ENCODE data around the gene FAXDC2.
A peak's percentile ranks its signal among the peaks of the same experiment; 100 is the strongest.
"Not testable (repeated sequence)": the region's sequence is repeated elsewhere in the genome, so short reads cannot be mapped to it uniquely, and the experiment has no call there.

Gene FAXDC2

DNA sequence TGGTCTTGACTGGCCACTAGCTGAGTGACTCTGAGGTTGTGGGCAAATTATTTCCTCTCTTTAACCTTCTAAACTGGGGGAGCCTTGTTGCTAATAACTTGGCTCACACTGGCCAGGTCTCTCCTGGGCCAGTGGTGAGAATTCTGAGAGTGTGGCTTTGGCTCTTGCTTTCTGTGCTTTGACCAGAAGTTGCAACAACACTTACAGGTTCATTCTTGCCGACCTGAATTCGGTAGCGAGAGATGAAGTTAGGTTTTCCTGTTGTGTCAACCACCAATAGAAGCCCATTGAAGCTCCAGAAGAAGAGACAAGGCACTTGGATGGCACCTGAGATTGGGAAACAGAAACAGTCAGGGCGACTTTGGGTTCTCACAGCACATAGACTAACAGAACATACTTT, 19.8 kb downstream of the FAXDC2 start:
- DNase-seq (ENCODE audit: low read depth in 2 of 2), result no peak

DNA sequence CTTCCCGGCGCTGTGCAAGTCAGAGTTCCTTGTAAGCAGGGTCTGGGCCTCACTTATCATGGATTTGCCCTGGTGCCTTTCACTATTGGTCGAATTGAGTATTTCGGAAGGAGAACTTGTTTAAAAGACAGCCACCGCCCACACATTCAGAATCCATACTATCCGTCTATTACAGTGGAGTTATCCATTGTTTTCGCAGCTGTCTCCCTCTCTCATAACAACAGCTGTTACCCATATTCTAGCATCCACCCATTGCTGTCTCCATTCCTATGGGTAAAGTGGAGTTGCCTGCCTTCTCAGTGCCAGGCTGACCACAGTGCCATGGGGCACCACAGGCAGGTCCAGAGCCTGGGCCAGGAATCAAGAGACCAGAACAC, 20.2 kb downstream of the FAXDC2 start:
- DNase-seq (ENCODE audit: low read depth in 2 of 2), result no peak

DNA sequence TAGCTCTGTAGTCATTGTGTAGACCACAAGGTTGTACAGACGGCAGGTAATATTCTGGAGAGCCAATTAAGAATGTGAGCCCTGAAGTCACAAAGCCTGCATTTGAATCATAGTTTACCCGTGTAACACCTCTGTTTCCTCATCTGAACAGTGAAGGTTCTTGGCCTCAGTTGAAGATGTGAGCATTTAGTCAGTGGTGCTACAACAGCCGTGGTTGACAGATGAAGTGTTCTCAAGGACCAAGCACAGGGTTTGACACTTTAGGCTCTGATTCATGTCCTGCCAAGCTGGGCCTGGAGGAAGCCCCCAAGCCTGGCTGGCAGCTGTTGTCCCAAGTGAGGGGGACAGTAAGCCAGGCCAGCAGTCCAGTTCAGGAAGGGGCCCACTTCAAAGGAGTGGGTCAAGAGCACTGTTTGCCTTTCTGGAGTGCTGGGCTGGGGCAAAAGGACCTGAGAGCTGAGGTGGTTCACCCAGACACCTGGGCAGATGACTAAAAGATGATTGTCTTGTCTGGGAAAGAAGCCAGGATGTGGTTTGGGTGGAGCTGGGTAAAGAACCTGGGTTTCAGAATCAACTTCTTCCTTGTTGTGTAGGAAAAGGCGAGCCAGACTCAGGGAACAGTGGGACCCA, 20.7 kb downstream of the FAXDC2 start:
- DNase-seq (ENCODE audit: low read depth in 2 of 2), result no peak

DNA sequence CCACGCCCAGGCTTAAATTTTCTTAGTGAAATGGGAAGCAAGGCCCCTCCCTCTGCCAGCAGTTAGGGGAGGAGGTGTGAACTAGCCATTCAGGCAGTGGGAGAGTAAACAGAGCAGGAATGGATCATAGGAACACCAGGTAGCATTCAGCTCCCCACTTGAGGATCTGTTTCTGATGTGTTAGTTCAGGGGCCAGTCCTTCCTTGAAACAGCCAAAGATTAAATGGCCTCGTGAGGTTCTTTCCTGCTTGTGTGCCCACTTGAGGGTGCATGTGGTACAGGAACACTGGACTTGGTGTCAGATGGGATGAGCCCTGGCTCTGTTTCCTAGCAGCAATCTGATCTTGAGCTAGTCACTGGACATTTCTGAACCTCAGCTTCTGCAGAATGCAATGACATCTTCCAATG, 21.2 kb downstream of the FAXDC2 start:
- no peak for DNase-seq (ENCODE audit: low read depth in 2 of 2)

DNA sequence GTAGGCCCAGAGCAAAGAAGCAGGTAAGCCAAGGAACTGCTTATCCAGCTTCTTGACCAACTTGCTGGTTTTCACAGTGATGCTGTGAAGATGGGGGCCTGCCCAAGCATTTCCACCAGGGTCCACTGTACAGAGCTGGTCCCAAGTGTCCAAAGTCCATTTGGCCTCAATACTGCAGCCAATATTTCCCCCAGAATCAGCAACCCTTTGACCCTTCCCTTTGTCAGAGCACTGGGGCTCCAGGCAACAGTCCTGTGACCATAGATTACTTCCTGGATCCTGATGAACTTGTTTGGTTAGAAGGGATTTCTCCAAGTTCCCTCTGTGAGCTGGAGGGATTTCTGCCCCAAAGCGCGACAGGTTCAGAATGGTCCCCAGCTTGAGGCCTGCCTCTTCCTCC, 26.3 kb downstream of the FAXDC2 start:
- DNase-seq (ENCODE audit: low read depth in 2 of 2), result no peak

DNA sequence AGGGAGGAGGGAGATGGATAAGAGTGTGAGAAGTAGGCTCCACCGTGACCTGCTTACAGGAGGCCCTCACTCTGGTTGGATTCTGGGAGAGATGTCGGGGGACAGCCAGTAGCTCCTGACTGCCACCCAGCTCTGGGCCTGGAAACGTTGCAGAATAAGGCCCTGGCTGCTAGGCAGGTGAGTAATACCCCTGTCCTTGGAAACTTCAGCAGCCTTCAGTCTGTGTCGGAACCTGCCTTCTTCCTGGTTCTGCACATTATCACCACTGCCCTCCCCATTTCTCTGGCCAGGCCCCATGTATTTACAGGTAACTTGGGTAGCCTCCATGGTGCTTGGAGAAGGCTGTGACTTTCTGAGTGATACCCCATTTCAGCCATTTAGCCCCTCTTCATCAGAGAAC, 26.8 kb downstream of the FAXDC2 start:
- no peak for DNase-seq (ENCODE audit: low read depth in 2 of 2)

DNA sequence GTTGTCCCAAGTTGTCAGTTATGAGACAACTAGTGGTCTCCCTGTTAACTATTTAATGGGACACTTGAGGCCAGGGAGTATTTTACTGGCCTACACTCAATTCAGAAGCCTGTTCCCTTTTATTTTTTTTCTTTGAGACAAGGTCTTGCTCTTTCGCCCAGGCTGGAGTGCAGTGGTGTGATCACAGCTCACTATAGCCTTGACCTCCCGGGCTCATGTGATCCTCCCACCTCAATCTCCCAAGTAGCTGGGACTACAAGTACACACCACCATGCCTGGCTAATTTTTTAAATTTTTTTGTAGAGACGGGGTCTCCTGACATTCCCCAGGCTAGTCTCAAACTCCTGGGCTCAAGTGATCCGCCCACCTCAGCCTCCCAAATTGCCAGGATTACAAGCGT, 27.5 kb downstream of the FAXDC2 start:
- not testable (repeated sequence) for DNase-seq (ENCODE audit: low read depth in 2 of 2)

DNA sequence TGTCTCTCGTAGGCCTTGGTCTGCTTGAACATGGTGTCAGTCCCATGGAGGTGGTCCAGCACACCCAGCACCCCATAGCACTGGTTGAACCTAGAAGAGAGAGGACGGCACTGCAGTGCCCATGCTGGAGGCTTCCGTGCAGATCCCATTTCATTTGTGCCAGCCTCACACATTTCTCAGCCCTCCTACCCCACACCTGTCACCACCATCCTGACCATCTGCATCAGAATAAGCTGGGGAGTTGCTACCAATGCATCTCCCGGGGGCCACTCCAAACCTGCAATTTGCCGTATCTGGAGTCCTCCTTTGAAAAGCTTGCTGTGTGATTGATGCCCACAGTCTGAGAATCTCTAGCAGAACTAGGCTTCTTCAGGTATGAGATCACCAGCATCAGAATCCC, 30.0 kb downstream of the FAXDC2 start:
- DNase-seq (ENCODE audit: low read depth in 2 of 2), result no peak

DNA sequence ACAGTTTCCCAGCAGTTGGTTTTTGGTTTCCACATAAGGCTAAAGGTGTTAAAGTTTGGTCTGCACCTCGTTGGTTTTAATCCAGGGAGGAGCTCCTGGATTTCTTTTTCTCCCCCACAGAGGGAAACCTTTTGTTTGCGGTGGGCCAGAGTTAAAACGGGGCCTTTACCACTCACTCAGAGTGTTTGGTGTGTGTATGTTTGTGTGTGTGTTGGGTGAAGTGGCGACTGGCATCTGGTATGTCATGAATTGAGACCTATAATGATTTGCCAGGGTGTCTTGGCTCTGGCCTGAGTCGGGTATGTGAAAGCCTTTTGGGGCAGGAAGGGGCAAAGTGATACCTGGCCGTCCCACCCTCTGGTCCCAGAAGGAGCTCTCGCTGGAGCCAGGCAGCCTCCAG, 30.9 kb downstream of the FAXDC2 start:
- DNase-seq (ENCODE audit: low read depth in 2 of 2), result no peak

DNA sequence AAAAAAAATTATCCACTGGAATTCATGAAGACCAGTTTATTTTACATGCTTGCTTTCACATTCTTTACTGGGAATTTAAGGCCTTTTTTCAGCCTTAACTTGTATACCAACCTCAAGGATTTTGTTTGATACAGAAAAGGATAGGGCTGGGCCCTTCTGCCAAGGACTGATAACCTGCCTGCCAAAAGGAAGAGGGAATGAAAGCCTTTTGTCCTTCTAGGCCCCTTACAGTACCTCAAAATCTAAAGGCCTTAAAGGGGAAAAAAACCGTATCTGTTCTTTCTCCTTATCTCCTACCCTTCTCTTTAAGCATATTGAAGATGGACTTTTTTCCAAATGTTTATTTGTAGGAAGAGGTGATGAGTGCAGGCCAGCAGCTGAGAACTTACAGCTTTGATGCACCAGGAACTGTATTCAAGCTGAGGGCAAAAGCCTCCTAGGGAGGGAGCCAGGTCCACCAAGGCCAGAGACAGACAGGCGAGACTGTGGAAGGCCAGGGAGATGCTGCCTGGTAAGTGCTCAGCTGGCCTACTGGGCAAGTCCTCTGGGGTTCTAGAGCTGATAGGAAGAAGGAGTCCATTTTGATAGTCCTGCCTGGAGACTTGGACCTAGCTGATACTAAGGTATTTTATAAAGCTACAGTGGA, 31.8 kb downstream of the FAXDC2 start:
- DNase-seq (ENCODE audit: low read depth in 2 of 2), result no peak

DNA sequence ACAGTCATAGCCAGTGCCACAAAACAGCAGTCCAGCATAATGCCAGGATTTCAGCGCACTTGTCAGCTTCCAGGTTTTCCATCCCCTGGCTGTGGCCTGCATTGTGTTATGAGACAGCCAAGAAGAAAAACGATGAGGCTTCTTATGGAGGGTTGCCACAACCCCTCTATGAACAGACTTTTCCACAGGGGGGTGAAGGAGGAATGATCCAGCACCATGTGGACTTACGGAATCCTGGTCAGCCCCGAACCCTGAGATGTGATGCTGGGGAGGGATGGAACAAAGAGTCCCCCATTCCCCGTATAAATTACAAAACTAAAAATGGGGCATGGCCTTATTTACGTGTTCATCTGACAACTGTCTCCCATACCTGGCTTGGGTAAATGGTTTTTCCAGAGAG, 32.6 kb downstream of the FAXDC2 start:
- DNase-seq (ENCODE audit: low read depth in 2 of 2), result no peak

DNA sequence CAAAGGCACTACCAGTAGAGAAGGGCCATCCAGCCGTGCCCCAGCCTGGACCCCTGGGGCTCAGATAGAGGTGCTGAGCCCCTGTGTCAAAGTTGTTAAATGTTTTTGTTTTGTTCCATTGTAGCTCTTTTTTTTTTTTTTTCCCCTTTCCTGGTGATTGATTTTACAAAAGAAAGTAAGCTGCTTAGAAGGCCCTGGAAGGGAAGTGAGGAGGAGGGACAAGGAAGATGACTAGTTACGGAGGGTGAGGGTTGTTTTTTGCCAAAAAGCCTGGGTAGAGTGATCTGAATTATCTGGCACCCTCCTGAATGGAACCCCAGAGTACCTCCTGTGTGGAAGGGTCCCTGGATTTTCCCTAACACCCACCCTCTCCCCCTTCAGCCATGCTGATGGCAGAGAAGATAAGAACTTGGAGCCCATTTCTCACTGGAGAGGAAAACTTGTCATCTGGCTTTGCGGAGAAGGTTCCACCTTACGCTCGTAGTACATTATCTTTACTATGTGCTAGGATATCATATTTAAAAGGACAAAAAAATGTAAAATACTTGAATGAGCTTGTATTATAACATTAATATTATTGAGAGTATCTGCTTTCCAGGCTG, 33.4 kb downstream of the FAXDC2 start:
- no peak for DNase-seq (ENCODE audit: low read depth in 2 of 2)

DNA sequence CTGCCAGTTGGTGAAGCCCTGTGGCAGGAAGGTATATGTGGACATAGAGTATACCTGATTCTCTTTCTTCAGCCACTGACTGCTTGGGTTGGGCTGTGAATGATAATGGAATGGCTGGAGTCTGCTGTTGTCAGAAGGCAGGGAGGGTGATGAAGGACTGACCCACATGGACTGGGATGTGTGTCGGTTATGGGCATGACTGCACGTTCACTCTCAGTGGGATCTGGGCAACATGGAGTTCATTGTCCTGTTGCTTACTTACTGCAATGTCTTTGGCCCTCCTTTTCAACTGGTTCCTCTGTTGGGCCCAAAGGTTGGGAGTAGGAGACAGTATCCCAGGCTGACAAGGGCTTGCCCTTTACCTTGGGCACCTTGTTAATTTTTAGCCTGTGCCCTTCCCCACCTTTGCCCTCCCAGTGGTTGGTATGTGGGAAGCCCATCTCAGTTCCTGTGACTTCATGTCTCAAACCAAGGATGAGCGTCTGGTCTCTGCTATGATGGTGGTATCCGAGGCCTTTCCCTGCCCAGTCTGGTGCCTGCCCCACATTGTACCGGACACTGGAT, 34.6 kb downstream of the FAXDC2 start:
- no peak for DNase-seq (ENCODE audit: low read depth in 2 of 2)

DNA sequence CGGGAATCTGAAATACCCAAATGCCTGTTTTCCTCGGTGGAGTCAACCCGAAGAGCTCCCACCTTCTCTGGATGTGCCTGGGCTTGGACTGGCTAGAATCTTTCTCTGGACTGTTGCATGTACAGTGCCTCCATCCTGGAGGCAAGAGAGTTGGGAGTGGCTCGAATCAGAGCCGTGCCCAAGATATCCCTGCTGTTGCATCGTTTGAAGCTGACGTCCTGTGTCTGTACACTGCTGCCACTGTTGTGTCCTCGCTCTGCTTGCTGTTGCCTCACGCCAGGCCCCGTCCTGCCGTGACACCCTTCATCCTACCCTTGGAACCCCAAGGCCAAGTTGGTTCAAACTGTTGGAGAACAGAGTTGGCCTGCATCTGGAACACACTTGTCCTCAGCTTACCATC, 35.4 kb downstream of the FAXDC2 start:
- no peak for DNase-seq (ENCODE audit: low read depth in 2 of 2)

DNA sequence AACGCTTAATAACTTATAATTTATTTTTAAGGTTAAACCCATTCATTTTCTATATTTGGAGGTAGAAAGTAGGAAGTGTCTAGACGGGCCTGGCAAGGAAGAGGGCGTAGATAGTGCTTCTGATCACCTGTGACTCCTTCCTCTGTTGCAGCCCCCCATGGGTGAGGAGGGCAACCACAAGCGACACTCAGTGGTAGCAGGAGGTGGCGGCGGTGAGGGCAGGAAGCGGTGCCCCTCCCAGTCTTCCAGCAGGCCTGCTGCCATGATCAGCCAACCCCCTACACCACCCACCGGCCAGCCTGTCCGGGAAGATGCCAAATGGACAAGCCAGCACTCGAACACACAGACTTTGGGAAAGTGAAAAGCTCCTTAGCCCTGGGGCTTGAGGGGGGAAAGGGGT, 36.7 kb downstream of the FAXDC2 start:
- peak in 1 of 2 donors; percentile 6 for DNase-seq (ENCODE audit: low read depth in 2 of 2)

DNA sequence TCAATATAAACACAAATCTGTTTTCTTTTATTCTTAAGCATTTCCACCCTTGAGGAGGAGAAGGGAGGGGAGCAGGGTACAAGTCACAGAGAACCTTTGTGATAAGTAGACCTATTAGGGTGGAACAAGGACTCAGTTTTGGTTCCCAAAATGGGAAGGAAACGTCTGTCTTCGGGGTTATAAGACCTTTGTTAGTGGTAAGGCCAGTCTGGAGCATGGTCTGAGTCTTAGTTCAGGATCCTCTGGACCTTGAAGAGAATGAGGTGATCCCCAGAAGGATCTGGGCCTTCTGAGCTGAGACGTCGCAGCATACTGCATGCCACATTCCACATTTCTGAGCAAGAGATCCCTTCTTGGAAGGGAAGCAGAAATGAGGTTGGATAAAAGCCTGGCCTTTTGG, 37.2 kb downstream of the FAXDC2 start:
- no peak for DNase-seq (ENCODE audit: low read depth in 2 of 2)

DNA sequence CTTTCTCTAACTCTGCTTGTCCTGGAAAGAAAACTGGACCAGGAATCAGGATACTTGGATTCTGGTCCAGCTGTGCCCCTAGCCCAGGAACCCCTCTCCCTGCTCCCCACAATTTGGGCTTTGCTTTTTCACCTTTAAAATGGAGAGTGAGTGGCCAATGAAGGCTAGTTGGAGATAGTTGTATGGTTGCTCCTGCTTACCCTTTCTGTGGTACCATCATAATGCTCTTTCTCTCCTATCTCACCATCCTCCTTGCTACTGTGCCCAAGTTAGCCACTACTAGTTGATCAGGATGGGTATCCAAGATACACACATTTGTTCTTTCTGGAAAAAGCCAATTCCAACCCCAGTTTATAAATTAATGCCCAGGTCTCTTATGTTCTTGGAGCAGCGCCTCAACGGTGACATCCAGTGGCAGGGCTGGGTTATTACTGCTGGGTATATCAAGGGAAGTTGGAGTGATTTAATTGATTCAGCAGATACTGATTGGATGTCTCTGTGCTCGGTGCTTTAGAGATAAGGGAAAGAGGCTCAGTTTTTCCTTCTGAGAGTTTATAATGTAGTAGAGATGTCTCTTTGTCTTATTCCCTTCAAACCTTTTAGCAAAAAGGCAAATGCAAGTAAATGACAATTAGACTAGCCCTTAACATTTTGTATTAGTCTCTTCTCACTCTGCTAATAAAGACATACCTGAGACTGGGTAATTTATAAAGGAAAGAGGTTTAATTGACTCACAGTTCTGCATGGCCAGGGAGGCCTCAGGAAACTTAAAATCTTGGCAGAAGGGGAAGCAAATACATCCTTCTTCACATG, 38.5 kb downstream of the FAXDC2 start:
- peak; percentile 16 to 24 for DNase-seq (ENCODE audit: low read depth in 2 of 2)

DNA sequence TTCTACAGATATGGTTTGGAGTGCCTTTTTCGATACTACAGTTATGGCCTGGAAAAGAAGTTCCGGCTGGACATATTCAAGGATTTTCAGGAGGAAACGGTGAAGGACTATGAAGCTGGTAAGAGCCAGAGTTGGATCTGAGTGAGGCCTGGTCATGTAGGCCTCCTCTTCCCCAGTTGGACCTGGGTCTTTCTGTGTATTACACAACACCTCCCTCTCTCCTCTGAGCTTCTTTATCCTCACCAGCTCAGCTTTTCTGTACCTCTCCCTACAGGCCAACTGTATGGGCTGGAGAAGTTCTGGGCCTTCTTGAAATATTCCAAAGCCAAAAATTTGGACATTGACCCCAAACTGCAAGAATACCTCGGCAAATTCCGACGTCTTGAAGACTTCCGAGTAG, 39.2 kb downstream of the FAXDC2 start:
- no peak for DNase-seq (ENCODE audit: low read depth in 2 of 2)

DNA sequence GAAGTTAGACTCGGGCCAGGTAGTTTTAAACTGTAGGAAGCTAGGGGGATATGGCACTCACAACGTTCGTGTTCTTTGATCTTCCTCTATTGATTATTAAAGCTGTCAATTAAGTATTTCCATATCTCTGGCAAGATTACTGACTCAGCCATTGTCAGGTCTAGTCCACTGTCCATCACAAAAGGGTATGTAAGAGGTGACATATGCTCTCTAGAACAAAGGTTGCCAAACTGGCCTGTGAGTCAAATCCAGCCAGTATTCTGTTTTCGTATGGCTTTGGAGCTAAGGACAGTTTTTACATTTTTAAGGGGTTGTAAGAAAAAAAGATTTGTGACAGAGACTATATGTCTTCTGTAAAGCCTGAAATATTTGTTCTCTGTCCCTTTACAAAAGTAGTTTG, 44.2 kb downstream of the FAXDC2 start:
- DNase-seq (ENCODE audit: low read depth in 2 of 2), result no peak

DNA sequence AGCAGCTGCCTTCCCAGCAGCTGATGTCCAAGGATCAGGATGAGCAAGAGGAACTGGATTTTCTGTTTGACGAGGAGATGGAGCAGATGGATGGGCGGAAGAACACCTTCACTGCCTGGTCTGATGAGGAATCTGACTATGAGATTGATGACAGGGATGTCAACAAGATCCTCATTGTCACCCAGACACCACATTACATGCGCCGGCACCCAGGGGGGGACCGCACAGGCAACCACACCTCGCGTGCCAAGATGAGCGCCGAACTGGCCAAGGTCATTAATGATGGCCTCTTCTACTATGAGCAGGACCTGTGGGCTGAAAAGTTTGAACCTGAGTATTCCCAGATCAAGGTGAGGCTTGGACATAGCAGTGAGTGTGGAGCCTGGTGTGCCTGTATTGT, 48.4 kb downstream of the FAXDC2 start:
- no peak for DNase-seq (ENCODE audit: low read depth in 2 of 2)

DNA sequence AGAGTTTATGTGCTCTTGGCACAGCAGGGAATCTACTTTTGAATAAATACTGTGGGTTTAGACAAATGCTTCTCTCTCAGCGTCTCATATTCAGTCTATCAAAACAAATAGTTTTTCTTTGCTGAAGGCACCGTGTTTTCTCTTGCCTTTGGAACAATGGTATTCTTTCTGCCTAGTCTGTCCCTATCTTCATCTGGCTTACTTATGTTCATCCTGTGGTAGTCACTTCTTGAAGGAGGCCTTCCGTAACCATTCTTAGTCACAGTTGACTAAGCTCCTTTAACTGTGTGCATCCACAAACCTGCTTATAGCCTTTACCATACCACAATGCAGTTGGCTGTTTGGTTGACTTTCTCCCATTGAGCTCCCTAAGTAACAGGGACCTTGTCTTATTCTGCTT, 49.3 kb downstream of the FAXDC2 start:
- DNase-seq (ENCODE audit: low read depth in 2 of 2), result no peak

DNA sequence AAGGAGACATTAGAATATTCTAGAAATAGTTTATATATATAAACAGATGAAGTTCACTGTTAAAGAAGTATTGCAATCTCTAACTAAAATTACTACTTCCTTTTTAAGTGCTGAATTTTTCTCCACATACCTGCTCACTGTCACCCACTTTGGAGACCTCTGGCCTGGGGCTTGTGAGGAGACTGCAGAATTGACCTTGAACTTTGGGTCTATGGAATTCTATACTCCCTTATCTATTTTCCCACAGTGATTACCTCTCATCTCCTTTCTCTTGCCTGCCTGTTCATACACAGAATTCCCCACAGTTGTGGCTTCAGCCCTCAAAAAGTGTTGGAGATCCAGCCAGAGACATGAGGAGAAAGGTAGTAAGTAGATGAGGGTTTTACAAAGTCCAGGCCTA, 49.8 kb downstream of the FAXDC2 start:
- DNase-seq (ENCODE audit: low read depth in 2 of 2), result no peak

Measured in activated CD8-positive, alpha-beta memory T cell treated with anti-CD3 and anti-CD28 coated beads for 4 hours (primary cell).